ENCODE results near the gene NLGN1. TPM values are rescaled to one million over a fixed set of nuclear protein-coding genes. Genes with fewer than 3 reads are reported as not detected.

The NLGN1 gene
- total and polyA plus RNA-seq, 2 of the 13 experiments (the other 11 are each of a cell fraction or from before 2014, with no cell fraction given), result not detected

DNA sequence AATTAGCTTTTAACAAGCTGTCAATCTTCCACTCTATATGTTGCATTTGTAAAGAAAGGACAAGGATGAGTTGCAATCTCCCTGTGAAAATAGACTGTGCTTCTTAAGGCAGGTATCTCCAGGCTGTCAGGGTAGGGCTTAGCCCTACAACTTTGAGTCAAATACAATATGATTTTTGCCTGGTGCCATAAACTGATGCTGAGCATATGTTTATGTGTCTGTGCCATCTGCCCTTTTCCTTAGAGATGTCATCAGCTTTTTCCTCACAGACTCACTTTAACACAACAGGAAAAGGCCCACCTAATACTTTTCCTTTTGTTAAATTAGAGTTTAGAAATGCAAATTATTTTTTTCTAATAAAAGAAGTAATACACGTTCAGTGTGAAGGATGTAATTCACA lies 548.3 kb downstream of the NLGN1 start:
- Histone ChIP-seq H3K4me3 (replicated peaks in 1 of 3; ENCODE audit: insufficient read depth in 1 of 3, low read depth in 2 of 3, low read length in 3 of 3) (no peak overlapping the region), H3K4me2 (ENCODE audit: low read depth, low read length) (no peak overlapping the region), H3K27me3 (ENCODE audit: control insufficient read depth in 1 of 2, insufficient read depth in 2 of 2, low read length in 2 of 2) (no peaks in the 10 kb centered on the region), H3K9ac (ENCODE audit: insufficient read depth, low read depth, low read length) (no peak overlapping the region), H3K27ac (ENCODE audit: extremely low read length, insufficient read depth, low read length) (no peak overlapping the region), H3K79me2 (ENCODE audit: insufficient read depth, low read length) (no peaks in the 10 kb centered on the region), H3K9me3 (ENCODE audit: low read length) (no peaks in the 10 kb centered on the region), H3K36me3 (replicated peaks in 1 of 2; ENCODE audit: control insufficient read depth in 1 of 2, insufficient read depth in 2 of 2, low read length in 2 of 2) (no peaks in the 10 kb centered on the region), H2AFZ (ENCODE audit: low read length) (no peak overlapping the region), H4K20me1 (ENCODE audit: insufficient read depth, low read length) (no peaks in the 10 kb centered on the region), H3K4me1 (ENCODE audit: insufficient read depth, low read length) (no peaks in the 10 kb centered on the region)
- TF ChIP-seq NKX3-1 (CRISPR knock-in tag; IDR thresholded peaks at IDR 0.05), result no peak
- TF ChIP-seq, protein P1, sequence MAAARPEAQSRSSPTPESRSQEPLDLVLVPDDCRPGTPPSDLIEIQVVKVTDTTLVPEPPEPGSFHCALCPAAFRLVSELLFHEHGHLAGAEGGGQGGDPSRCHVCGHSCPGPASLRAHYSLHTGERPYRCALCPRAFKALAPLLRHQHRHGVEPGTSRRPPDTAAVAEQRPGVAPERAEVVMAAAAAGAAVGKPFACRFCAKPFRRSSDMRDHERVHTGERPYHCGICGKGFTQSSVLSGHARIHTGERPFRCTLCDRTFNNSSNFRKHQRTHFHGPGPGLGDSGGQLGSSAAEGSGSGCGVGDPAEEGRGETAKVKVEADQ (CRISPR knock-in tag; IDR thresholded peaks at IDR 0.05; ENCODE audit: borderline replicate concordance), result no peak
- TF ChIP-seq, protein P2, sequence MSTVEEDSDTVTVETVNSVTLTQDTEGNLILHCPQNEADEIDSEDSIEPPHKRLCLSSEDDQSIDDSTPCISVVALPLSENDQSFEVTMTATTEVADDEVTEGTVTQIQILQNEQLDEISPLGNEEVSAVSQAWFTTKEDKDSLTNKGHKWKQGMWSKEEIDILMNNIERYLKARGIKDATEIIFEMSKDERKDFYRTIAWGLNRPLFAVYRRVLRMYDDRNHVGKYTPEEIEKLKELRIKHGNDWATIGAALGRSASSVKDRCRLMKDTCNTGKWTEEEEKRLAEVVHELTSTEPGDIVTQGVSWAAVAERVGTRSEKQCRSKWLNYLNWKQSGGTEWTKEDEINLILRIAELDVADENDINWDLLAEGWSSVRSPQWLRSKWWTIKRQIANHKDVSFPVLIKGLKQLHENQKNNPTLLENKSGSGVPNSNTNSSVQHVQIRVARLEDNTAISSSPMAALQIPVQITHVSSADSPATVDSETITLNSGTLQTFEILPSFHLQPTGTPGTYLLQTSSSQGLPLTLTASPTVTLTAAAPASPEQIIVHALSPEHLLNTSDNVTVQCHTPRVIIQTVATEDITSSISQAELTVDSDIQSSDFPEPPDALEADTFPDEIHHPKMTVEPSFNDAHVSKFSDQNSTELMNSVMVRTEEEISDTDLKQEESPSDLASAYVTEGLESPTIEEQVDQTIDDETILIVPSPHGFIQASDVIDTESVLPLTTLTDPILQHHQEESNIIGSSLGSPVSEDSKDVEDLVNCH (CRISPR knock-in tag; IDR thresholded peaks at IDR 0.05), result no peak
- no peak for TF ChIP-seq MTA1 (CRISPR knock-in tag; IDR thresholded peaks at IDR 0.05; ENCODE audit: borderline replicate concordance)
- TF ChIP-seq ZSCAN21 (CRISPR knock-in tag; IDR thresholded peaks at IDR 0.05; ENCODE audit: borderline replicate concordance), result no peak
- no peak for TF ChIP-seq ATRX (CRISPR knock-in tag; IDR thresholded peaks at IDR 0.05; ENCODE audit: borderline replicate concordance)
- no peak for TF ChIP-seq PPARG (CRISPR knock-in tag; conservative IDR thresholded peaks at IDR 0.05)
- TF ChIP-seq CBX5 (CRISPR knock-in tag; IDR thresholded peaks at IDR 0.05; ENCODE audit: borderline replicate concordance), result no peak
- TF ChIP-seq, protein P3, sequence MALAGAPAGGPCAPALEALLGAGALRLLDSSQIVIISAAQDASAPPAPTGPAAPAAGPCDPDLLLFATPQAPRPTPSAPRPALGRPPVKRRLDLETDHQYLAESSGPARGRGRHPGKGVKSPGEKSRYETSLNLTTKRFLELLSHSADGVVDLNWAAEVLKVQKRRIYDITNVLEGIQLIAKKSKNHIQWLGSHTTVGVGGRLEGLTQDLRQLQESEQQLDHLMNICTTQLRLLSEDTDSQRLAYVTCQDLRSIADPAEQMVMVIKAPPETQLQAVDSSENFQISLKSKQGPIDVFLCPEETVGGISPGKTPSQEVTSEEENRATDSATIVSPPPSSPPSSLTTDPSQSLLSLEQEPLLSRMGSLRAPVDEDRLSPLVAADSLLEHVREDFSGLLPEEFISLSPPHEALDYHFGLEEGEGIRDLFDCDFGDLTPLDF (CRISPR knock-in tag; IDR thresholded peaks at IDR 0.05), result no peak
- TF ChIP-seq ZFP37 (CRISPR knock-in tag; IDR thresholded peaks at IDR 0.05; ENCODE audit: borderline replicate concordance), result no peak
- TF ChIP-seq, protein P4, sequence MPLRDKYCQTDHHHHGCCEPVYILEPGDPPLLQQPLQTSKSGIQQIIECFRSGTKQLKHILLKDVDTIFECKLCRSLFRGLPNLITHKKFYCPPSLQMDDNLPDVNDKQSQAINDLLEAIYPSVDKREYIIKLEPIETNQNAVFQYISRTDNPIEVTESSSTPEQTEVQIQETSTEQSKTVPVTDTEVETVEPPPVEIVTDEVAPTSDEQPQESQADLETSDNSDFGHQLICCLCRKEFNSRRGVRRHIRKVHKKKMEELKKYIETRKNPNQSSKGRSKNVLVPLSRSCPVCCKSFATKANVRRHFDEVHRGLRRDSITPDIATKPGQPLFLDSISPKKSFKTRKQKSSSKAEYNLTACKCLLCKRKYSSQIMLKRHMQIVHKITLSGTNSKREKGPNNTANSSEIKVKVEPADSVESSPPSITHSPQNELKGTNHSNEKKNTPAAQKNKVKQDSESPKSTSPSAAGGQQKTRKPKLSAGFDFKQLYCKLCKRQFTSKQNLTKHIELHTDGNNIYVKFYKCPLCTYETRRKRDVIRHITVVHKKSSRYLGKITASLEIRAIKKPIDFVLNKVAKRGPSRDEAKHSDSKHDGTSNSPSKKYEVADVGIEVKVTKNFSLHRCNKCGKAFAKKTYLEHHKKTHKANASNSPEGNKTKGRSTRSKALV (CRISPR knock-in tag; IDR thresholded peaks at IDR 0.05), result no peak
- no peak for TF ChIP-seq ZNF251 (CRISPR knock-in tag; IDR thresholded peaks at IDR 0.05)
- TF ChIP-seq ZNF713 (CRISPR knock-in tag; IDR thresholded peaks at IDR 0.05), result no peak
- TF ChIP-seq FLYWCH1 (CRISPR knock-in tag; IDR thresholded peaks at IDR 0.05), result no peak
- 4% methylated on average over 1 of the region's 1 CpG for WGBS (ENCODE audit: low lambda C conversion rate)
- FAIRE-seq (no peak), DNase-seq (ENCODE audit: low spot score) (no peak), ATAC-seq (no peak)
- in situ Hi-C loops (cut with HindIII; ENCODE audit: extremely low pct_ligation_motif_present, low pct_unique_long_range_greater_than_20kb), result no loop called here
- BruUV-seq (replicated peaks), result no TSS peak
- ChIA-PET POLR2A (no interaction called here), CTCF (ENCODE audit: low intra/inter-chr PET ratio, low total read pairs) (no interaction called here)
- intact Hi-C loops (cut with micrococcal nuclease; ENCODE audit: unreplicated experiment), result no loop called here
